ENCODE results near the gene CCDC68.
A peak's percentile ranks its signal among the peaks of the same experiment; 100 is the strongest.

Gene CCDC68

DNA sequence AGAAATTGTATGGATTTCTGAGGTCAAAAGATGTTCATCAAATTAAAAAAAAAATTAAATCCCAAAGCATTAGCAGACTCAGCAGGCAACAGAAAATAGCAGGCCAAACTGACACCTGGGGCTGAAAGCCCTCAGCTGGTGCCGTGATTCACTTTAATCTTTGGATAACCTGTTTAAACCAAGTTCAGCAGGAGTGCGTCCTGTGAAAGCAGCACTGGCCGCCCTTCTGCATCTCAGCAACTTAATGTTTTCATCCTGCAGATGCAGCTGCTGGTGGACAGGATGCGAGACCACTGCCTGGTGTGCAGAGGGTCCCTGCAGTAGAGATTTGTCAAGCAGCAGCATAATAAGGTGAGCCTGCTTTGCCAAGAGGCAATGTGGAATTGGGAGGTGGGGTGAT lies 41.2 kb downstream of the CCDC68 start:
- DNase-seq (ENCODE audit: low read depth): no peak

DNA sequence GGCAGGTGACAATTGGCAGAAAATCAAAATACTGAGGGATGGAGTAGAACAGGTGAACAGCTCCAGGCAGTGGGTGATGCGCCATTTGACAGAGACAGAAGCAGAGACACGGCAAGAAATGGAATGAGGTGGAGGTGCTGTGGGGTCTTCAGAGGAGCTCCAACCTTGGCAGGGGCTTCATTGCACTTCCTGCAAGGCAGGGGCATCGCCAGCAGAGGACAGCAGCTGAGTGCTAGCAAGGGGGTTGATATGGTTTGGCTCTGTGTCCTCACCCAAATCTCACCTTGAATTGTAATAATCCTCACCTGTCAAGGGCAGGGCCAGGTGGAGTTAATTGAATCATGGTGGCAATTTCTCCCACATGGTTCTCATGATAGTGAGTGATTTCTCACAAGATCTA lies 42.8 kb downstream of the CCDC68 start:
- DNase-seq (ENCODE audit: low read depth): no peak

DNA sequence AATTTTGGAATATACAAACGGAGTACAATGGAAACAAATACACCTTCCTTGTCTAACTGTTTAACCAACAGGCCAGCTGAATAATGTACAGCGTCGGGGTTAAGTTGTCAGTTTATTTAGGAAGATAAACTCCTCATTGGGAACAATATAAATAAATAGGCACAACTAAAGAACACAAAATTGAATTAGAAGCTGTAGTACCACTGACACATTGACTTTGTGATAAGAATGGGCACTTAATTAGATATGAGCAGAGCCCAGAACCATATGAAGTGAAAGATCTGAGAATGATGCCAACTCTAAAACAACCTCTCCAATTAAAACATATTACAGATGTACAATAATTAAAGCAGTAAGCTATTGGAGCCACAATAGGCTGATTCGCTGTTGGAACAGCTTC lies 44.4 kb downstream of the CCDC68 start:
- no peak for DNase-seq (ENCODE audit: low read depth)

DNA sequence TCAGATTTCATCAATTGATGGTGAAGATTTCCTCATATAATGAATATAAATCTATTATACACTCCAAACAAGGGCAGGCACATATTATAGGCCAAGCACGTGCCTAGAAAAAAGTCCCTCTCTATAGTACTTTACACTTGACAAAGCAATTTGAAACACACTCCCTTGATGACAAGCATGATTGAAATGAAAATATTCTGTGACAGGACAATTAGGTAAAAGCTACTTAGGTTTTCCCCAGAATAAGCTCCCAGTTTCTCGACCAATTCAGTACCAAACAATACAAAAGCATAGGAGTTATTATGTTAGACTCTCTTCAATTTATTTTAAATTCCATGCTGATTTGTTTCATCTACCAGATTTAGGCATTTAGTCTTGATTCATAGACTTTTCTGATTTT lies 47.7 kb downstream of the CCDC68 start:
- DNase-seq (ENCODE audit: low read depth): no peak

DNA sequence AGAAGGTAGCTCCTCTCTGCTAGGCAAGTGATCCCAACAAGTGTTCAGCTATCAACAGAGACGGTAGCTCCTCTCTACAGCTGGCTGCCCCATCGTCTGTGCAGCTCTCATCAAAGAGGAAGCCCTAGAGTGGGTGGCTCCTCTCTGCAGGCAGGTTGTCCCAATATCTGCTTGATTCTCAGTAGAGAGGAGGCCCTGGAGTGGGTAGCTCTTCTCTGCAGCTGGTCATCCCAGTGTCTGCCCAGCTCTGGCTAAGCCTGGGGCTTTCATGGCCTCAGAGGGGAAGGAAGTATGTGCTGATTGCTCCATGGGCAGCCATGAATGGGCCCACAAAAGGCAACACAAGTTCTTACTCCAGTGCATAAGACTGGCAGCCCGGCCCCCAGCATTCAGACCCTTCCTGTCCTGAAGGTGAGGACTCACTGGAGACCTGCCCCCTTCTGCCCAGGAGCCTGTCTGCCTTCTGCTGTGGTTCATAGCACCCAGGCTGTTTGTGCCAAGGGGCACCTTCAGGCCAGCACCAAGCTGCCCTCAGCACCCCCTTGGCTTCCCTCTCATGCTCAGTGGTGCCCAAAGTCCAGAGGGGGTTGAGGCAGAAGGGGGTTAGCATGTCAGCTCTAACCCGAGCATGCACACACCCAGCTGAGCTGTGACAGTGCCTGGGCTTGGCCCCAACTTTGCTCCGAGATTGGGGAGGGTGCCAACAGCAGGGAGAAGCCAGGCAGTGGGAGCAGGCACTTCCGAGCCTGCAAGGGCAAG lies 48.9 kb downstream of the CCDC68 start:
- no peak for DNase-seq (ENCODE audit: low read depth)

DNA sequence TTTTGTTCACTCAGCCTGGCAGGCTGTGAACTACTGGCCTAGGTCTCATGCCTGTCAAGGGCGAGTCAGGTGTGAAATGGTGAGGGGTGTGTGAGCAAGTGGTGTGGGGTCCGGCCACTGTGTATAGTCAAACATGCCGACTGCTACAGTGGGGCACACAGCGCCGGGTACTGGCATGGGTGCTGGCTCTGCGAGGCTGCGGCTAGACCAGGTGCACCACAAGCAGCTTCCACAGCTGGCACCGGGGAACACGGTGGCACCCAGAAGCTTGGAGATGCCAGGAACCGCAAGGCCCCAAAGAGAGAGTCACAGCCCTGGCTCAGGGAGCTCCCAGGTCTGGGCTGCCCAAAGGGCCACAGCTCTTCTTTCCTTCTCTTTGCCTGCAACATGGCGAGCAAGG lies 49.7 kb downstream of the CCDC68 start:
- DNase-seq (ENCODE audit: low read depth): no peak

DNA sequence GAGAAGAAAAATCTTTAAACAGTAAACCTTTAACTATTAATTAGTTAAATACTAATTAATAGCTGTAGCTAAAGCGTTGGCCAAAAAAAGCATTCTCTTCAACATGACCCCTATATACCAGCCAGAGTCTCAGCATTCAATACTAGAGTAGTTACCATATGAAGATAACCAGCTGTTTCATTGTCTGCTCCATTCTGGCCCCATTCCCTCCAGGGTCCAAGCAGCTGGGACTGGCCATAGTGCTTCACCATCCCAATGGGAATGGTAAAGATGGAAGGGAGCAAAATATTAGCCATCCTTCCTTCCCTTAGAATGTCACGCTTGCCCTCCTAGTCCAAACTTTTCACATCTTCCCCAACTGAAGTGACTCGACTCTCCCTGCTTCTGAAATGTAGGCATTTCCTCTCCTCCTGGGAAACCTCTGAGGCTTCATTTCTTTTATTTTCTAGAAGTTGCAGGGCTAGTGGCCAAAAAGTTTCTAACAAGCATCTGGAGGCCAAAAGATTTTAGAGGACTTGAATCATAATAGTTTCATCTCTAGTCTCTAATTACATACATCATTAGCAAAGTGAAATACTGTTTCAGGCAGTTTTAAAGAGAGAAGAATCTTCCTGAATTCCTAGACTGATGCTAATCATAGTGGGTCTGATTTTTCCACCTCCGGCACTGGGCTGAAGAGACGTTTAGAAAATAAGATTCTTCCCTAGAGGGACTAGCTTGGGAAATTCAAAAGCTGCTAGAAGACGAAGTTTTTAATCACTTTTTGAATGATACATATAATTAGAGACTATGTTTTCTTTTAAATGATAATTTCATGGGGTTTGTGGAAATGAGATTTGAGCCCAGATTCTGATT lies 52.7 kb downstream of the CCDC68 start:
- peak; percentile 43 for DNase-seq (ENCODE audit: low read depth)

DNA sequence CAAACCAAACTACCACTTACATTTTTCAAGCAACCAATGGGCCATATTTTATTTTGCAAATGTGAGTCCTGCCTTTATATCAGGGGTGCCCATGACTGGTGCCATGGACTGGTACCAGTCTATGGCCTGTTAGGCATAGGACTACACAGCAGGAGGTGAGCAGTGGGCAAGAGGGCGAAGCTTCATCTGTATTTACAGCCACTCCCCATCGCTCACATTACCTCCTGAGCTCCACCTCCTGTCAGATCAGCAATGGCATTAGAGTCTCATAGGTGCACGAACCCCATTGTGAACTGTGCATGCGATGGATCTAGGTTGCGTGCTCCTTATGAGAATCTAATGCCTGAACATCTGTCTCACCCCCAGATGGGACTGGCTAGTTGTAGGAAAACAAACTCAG lies 53.6 kb downstream of the CCDC68 start:
- DNase-seq (ENCODE audit: low read depth): no peak

DNA sequence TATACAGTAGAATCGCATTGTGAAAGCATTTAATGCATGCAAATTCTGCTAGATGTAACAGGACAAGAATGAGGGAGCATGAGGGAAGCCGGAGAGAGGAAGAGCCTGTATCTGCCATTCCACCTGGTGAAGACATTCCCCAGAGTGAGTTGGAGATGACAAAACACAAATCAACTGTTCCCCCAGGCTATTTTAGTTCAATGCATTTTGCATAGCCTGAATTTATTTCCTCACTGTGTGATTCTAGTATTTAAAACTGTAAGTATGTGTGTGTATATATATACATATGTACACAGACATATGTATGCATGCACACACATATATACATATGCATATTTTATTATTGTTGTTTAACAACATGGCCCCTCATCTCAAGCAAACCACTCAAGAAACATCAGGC lies 54.7 kb downstream of the CCDC68 start:
- DNase-seq (ENCODE audit: low read depth): no peak

DNA sequence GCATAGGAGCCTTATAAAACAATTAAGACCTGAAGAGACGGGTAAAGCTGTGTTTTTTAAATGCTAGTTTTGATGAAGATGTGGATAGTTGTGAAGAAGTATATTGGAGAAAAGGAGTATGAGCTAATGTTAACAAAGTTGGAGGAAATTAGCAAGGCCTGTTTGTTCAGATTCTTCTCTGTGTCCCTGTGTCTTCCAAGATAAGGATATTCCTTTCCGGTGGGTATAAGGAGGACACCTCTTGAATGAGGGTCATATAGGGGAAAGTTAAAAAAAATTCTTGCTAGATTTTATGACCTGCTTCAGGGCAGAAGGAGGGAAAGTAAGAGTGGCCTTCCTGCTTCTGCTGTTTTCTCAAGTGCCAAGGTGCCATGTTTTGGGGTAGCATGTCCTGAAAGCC lies 59.0 kb downstream of the CCDC68 start:
- DNase-seq (ENCODE audit: low read depth): no peak

DNA sequence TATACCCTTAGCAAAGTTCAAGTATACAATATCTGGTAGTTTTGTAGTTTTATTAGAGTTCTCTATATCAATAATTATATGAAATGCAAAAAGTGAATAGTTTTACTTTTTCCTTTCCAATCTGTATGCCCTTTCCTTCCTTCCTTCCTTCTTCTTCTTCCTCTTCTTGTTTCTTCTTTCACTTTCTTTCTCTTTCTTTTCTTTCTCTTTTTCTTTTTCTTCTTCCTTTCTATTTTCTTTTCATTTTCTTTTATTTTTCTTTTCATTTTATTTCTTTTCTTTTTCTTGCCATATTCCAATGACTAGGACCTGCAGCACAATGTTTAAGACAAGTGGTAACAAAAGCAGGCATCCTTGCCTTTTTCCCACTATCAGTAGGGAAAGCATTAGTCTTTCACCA lies 59.8 kb downstream of the CCDC68 start:
- DNase-seq (ENCODE audit: low read depth): no peak

DNA sequence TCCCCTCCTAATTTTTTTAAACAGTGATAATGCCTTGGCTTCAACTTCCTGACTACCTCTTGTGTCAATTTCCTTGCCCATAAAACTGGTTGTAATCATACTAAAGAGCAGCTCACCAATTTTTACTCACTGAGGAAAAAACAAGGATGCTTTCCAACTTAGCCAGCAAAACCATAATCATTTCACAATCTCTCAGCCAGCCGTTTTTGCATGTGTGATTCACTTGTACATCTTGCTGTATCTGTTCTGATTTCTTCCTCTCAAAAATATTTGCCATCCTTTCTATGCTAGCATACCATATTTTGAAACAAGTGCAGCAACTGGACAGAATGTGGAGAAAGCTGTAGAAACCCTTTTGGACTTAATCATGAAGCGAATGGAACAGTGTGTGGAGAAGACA lies 70.3 kb downstream of the CCDC68 start:
- DNase-seq (ENCODE audit: low read depth): peak; percentile 82

DNA sequence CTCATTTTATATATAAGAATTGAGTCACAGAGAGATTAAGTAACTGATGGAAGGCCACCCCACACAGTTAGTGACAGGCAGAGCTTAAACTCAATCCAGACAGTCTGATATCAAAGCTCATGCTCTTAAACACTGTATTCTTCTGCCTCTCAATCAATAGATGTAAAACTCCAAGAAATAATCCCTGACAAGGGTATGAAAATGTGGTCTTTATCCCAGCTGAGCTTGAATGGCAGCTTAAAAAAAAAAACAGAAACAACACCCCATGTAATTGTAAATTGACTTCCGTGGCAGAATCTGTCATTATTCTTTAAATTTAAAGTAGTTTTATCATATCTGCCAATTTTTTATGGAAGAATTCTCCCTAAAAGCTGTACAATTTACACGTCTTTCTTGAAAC lies 70.9 kb downstream of the CCDC68 start:
- no peak for DNase-seq (ENCODE audit: low read depth)

DNA sequence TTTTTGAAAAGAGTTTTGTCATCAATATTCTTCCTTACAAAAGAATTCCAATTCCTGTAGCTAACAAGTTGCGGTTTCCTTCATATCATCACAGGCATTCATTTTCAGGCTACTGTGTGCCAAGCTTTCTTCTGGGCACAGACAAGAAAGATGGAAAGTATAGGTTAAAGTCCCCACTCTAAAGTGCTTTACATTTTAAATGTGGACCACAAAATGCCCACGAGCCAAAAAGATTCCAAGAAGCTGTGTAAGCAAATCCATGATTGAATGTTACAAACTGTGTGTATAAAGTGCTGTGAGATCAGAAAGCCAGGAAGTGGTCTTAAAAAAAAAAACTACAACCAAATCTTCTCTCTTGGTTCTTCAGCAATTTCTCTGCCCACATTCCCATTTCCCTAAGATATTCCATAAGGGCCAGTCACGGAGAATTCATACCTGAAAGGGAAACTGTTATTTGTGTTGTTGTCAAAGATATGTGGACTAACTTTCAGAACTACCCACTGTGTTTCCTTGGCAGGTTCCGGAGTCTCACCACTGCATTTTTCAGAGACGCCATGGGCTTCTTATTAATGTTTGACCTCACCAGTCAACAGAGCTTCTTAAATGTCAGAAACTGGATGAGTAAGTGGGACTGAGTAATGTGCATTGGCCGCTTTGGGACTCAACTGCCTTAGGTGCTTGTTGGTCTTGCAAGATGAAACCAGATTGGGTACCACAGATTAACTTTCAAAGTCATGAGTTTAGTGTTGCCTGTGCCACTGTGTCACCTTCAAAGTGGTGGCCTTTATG lies 75.3 kb downstream of the CCDC68 start:
- peak; percentile 83 for DNase-seq (ENCODE audit: low read depth)

DNA sequence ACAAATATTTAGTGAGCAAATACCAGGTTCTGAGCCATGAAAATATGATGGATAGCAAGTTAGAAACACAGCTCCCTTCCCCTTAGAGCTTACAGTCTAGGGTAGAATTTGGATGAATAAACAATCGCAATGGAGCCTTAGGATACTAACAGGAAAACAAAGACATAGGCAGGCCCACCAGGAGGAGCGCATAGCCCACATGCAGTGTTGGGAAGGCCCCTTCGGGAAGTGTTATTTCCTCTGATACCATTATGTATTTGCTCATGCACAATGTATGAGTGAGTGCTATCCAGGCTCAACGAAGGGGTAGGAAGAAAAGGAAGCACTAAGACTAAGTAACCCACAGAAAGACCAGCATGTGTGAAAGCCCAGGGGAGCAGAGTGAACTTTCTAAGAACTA lies 76.9 kb downstream of the CCDC68 start:
- no peak for DNase-seq (ENCODE audit: low read depth)

DNA sequence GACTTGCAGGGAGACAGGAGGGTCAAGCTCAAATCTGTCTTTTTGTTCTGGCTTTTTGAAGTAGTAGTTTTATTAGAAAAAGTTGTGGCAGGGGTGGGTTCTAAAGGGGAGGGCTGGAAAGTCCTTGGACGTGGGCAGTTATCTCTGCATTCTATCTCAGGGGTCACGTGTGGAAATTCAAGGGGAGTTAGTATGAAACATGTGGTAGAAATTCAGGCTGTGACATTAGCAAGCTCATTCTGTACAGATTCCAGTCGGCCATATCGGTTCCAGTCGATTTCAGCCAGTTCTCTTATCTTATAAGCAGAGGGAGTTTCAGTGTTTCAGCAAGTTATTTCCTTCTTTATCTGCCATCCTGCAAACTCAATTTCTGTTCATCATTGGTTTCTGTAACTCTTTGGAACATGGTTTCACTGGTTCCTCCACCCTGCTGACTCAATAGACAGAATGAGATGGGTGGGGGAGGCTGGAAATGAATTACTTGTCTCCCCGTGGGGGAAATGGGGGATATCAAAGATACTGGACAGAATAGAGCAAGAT lies 78.0 kb downstream of the CCDC68 start:
- no peak for DNase-seq (ENCODE audit: low read depth)

DNA sequence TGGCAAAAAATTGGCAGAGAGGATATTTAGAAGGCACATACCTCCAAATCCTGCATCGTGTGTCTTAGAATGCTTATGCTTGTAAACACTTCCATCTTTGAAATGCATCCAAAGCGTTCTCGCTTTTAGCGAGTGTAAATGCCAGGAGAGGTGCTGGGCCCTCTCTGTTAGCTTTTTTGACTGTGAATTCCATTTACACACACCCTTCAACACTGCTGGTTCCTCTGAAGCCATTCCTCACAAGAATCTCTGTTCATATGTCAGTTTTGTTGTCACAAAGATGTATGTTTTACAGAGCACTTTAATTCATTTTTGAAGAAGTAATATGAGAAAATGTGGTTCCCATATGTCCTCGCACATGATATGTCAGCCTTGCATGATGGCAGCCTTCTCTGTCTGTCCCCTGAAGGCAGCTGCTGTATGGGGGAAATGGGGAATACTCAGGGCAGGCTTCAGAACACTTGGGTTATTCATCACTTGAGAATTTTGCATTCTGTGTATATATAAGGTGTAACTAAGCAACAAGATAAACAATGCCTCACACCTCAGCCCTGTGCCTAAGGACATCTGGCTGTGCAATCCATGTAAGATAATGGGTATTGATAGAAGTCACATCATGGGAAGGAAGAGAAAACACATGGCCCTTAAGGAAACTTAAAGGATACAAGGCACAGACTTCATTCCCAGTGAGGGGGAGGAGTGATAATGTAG lies 78.7 kb downstream of the CCDC68 start:
- DNase-seq (ENCODE audit: low read depth): no peak

DNA sequence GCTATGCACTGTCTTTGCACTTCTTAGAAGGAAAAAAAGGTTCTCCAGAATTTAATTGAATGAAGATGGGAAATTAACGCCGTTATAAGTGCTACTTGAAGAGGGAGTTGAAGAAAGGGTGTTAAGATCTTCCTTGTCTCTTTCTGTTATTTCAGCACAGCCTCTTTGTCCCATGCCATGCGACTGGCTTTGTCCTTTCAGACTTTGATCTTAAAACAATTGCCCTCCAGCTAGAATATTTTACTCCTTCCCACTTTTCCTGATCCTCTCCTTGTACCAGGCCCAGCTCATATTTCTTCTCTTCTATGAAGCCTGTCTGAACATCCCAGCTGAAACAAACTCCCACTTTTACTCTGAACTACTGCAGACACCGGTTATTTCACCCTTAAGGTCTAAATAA lies 79.6 kb downstream of the CCDC68 start:
- no peak for DNase-seq (ENCODE audit: low read depth)

DNA sequence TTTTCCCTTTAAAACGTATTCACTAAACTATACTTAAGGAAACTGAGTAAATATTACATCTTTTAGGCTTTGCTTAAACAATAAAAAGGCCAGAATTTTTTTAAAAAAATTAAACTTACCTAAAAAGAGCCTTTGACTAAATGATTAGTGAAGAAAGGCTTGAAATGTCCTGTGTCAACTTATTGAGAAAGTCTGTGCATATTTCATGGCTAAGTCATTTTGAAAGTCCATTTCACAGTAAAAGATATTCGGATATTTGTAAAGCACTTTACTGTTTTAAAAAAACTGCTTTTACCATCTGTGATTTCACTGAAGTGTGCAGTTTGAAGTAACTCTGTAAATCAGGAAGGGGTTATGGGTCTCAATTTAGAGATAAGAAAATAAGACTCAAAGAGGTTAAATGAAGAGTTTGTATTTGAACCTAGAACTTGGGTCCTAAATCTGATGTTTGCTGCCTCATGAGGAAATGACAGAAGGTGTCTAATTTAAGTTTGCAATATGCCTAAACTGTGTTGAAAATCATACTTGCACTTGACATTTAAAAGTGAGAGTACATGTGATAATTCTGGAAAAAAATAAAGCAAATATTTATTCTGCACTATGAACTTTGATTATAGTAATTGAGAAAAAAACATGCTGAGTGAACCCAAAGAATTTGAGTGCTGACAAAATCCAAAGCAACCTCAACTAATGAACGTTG lies 80.5 kb downstream of the CCDC68 start:
- no peak for DNase-seq (ENCODE audit: low read depth)

DNA sequence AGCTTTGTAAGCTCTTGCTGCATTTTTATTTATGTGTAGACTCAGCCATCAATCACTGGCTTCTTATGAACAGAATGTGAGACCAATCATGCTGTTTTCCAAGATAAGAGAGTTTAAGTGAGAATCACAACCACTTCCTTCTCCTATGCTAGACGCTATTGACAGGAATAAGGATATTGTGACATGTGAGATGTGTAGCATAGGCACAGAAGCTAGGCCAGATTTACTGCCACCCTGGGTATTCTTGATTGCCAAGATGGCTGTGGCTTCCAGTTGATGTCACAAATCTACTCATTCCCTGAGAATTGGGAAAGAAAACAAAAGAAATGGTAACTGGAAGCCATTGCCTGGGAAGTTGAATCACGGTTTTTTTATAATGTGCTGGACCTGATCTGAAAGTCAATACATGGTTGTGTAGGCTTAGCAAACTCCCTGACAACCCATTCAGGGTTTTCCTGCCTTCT lies 81.1 kb downstream of the CCDC68 start:
- peak; percentile 92 for DNase-seq (ENCODE audit: low read depth)

DNA sequence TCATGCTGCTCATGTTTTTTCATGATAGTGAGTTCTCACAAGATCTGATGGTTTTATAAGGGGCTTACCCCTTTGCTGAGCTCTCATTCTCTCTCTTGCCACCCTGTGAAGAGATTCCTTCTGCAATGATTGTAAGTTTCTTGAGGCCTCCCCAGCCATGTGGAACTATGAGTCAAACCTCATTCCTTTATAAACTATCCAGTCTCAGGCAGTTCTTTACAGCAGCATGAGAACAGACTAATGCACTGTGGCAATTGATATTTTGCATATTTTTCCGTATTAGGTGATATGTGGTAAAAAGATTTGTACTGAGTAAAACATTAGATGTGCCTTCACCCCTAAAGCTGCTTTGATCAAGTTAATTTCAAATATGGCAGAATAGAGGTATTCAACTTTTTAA lies 82.2 kb downstream of the CCDC68 start:
- DNase-seq (ENCODE audit: low read depth): peak; percentile 15
